Loucy (cell line): Measurements from ENCODE around the gene ALK.

Source experiments
- EZH2phosphoT487 ChIP-seq: fragments of 200-600 bp; IDR thresholded peaks from 2 replicates; pipeline ENCODE4 v1.6.1; 2018; ENCODE audit warnings: antibody characterized with exemption, mild to moderate bottlenecking, moderate library complexity, borderline replicate concordance
- TF ChIP-seq, protein P1 (sequence below): fragments of 200-600 bp; sonication (generic); conservative IDR thresholded peaks from 2 replicates; pipeline ENCODE4 v1.5.1; 2014; ENCODE audit warnings: mild to moderate bottlenecking, antibody characterized with exemption, low read length

- TF ChIP-seq, protein P1, sequence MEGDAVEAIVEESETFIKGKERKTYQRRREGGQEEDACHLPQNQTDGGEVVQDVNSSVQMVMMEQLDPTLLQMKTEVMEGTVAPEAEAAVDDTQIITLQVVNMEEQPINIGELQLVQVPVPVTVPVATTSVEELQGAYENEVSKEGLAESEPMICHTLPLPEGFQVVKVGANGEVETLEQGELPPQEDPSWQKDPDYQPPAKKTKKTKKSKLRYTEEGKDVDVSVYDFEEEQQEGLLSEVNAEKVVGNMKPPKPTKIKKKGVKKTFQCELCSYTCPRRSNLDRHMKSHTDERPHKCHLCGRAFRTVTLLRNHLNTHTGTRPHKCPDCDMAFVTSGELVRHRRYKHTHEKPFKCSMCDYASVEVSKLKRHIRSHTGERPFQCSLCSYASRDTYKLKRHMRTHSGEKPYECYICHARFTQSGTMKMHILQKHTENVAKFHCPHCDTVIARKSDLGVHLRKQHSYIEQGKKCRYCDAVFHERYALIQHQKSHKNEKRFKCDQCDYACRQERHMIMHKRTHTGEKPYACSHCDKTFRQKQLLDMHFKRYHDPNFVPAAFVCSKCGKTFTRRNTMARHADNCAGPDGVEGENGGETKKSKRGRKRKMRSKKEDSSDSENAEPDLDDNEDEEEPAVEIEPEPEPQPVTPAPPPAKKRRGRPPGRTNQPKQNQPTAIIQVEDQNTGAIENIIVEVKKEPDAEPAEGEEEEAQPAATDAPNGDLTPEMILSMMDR, result no peak
- TF ChIP-seq EZH2phosphoT487, result no peak
Observed at GRCh38 chr2:29731948-29732347, 189.4 kb downstream of the ALK start.
